A549 treated with Hydrocortisone at 1 μM for 4 hours (cell line): ENCODE results near the gene VOPP1. TPM values are rescaled to one million over a fixed set of nuclear protein-coding genes. Genes with fewer than 3 reads are reported as not detected.

Experiments
- total RNA-seq: library from RNA; stranded (reverse); fragments of 200-300 nt; extraction: Qiagen RNA extraction; gene quantifications from 5 replicates; pipeline ENCODE4 v1.2.3, GENCODE V29; 2022

The VOPP1 gene
- total RNA-seq, result 86.2 to 97.9 TPM (median 90.8 TPM) in 5 replicates

DNA sequence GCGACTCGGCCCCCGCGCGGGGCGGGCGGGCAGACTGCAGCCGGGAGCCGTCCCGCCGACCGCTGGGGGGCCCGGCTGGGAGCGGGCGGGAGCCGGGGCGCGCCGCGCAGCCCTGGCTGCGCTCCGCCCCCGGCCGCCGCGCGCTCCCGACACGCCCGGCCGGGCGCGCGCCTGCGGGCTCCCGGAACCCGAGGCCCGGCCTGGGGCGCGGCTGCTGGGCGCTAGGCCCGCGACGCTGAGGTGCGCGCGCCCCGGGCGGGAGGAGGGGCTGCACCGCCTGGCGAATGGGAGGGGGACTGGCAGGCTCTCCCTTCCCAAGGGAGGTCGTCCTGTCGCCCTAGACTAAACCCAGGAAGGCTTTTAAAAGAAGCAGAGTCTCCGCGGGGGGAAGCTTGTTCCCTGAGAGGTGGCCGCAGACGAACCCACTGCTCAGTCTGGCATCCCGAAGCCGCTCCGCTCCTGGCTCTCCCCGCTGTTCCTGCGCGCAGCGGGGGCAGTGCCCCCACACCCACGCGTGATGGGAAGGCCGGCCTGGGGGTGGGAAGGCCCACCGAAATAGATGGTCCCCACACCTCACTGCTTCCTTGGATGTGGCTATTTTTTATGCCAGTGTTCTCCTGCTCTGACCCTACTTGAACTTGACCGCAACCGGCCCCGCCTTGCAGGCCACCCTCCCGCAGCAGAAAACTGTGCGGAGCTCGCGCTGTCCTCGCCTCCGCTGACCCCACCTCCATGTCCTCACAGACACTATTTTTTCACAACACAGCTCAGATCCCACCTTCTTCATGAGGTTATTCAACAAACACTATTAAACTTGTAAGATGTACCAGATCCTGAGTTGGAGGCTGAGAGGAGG is at the start of gene VOPP1:
TSS of gene VOPP1 (minus strand) at position 125 of the 856 bp plus-strand sequence. CDS start 178 bp downstream, outside the sequence.

Other genes starting within 250 kb of the VOPP1 start
- gene LANCL2, start 207.2 kb downstream of the VOPP1 start, total RNA-seq, result 13.5 to 16.1 TPM (median 15.3 TPM) in 5 replicates